Kidney (tissue), 14 donors: ENCODE data around the gene DCAF6. TPM values are rescaled to one million over a fixed set of nuclear protein-coding genes. Genes with fewer than 3 reads are reported as not detected.
A peak's percentile ranks its signal among the peaks of the same experiment; 100 is the strongest.

Experiments
- DNase-seq, 5 donors: peaks; one replicate each; pipeline ENCODE4 v3.0.0-alpha.2; 2013 to 2020
- FAIRE-seq: peaks from 2 replicates; lab custom pipeline; 2012; peaks lifted over from hg19 to GRCh38; lab: Jason Lieb, UNC
- H3K27ac ChIP-seq, 2 donors: one replicate each; pipeline ENCODE4 v1.7.0; 2013; ENCODE audit warnings: low read depth in 2 of 2, low read length in 2 of 2, inconsistent platforms in 1 of 2
- H3K27me3 ChIP-seq: one replicate; pipeline ENCODE4 v1.7.1; 2013; ENCODE audit warnings: low read length, inconsistent platforms; ENCODE audit not compliant: control insufficient read depth, insufficient read depth
- H3K36me3 ChIP-seq, 3 donors: one replicate each; pipeline versions ENCODE4 v1.7.0 to v1.7.1; 2013; ENCODE audit warnings: low read length in 3 of 3, control low read depth in 1 of 3, inconsistent platforms in 1 of 3; ENCODE audit not compliant: insufficient read depth in 3 of 3, control insufficient read depth in 2 of 3
- H3K4me1 ChIP-seq, 3 donors: one replicate each; pipeline versions ENCODE4 v1.7.0 to v1.7.1; 2013; ENCODE audit warnings: low read length in 3 of 3, inconsistent platforms in 1 of 3, low read depth in 1 of 3; ENCODE audit not compliant: control insufficient read depth in 2 of 3, insufficient read depth in 2 of 3
- H3K4me3 ChIP-seq, 3 donors: one replicate each; pipeline versions ENCODE4 v1.7.0 to v1.8.1; 2013; ENCODE audit warnings: low read length in 3 of 3, control low read depth in 1 of 3, inconsistent platforms in 1 of 3
- H3K9ac ChIP-seq, 3 donors: one replicate each; pipeline versions ENCODE4 v1.7.0 to v1.7.1; 2013; ENCODE audit warnings: low read length in 3 of 3, control low read depth in 1 of 3, inconsistent platforms in 1 of 3
- H3K9me3 ChIP-seq, 3 donors: one replicate each; pipeline versions ENCODE4 v1.7.0 to v1.7.1; 2013; ENCODE audit warnings: low read length in 3 of 3, control low read depth in 1 of 3, inconsistent platforms in 1 of 3; ENCODE audit not compliant: control insufficient read depth in 2 of 3, insufficient read depth in 1 of 3
- intact Hi-C: fragments of 100-400 bp; cut with DNase I; formaldehyde crosslinking; loops from one replicate; pipeline ENCODE4 v1.11.1; 2022
- polyA plus RNA-seq: library from polyadenylated mRNA; stranded (reverse); fragments of 350-450 nt; fragmentation: Illumina TruSeq; extraction: RNeasy Lipid Tissue Mini Kit (QIAGEN cat#74804); gene quantifications from one replicate; pipeline ENCODE4 v1.2.3, GENCODE V29; 2014; ENCODE audit warnings: low read depth, low replicate concordance; ENCODE audit not compliant: insufficient read depth
- total RNA-seq: library from RNA; stranded (reverse); fragmentation: NEBNext Ultra II Directional; extraction: Animal tissue kit (Norgen Biotek cat#: 25700); gene quantifications from one replicate; pipeline ENCODE4 v1.2.1, GENCODE V29; 2021
- TF ChIP-seq, protein P1 (sequence below): IDR thresholded peaks from 3 replicates; pipeline ENCODE4 v1.5.1; 2012; ENCODE audit warnings: mild to moderate bottlenecking, moderate library complexity, borderline replicate concordance; ENCODE audit not compliant: insufficient read depth; ENCODE audit errors: extremely low read depth
- donor health status: control.
- donor health status: control.
- donor health status: control.
- donor health status: control.
- donor health status: control.
- donor health status: DM: yes; HTN: yes; CAD: no.
- donor health status: Normal renal cell carcinoma (clear cell type).

Gene DCAF6
- total and polyA plus RNA-seq, 2 donors from 2014 or later, result 30.8 to 58.8 TPM

DNA sequence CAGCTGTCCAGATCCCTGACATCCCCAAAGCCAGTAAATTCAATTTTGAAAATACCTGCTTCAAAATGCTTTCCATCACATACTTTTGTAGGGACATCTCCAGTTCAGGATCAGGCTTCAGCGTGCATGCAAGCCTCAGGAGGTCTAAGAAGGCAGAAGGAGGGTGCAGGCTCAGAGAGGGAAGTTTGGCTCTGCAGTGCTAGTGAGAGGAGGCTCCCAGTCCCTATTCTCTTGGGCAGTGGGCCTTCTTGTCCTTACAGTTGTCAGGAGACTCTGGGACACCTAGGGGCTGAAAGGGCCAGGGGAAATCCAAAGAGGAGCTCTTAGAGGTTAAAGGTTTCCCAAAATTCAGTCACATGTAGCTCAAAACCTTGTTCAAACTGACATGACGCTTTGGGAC, 42.7 kb upstream of the DCAF6 start:
- no peaks in the 10 kb centered on the region for H3K27me3 ChIP-seq
- intact Hi-C loops, result no loop called here
- DNase-seq, result no peak
- TF ChIP-seq, protein P1, sequence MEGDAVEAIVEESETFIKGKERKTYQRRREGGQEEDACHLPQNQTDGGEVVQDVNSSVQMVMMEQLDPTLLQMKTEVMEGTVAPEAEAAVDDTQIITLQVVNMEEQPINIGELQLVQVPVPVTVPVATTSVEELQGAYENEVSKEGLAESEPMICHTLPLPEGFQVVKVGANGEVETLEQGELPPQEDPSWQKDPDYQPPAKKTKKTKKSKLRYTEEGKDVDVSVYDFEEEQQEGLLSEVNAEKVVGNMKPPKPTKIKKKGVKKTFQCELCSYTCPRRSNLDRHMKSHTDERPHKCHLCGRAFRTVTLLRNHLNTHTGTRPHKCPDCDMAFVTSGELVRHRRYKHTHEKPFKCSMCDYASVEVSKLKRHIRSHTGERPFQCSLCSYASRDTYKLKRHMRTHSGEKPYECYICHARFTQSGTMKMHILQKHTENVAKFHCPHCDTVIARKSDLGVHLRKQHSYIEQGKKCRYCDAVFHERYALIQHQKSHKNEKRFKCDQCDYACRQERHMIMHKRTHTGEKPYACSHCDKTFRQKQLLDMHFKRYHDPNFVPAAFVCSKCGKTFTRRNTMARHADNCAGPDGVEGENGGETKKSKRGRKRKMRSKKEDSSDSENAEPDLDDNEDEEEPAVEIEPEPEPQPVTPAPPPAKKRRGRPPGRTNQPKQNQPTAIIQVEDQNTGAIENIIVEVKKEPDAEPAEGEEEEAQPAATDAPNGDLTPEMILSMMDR, result no peak
- no peak overlapping the region for H3K27ac ChIP-seq
- H3K36me3 ChIP-seq, result no peaks in the 10 kb centered on the region
- no peak overlapping the region for H3K4me3 ChIP-seq
- FAIRE-seq, result no peak
- no peaks in the 10 kb centered on the region for H3K4me1 ChIP-seq
- no peak overlapping the region for H3K9ac ChIP-seq
- H3K9me3 ChIP-seq, result no peaks in the 10 kb centered on the region

- Histone ChIP-seq H3K9me3 (no peaks in the 10 kb centered on the region), H3K4me1 (no peaks in the 10 kb centered on the region), H3K36me3 (no peaks in the 10 kb centered on the region), H3K27ac (no peak overlapping the region), H3K9ac (no peak overlapping the region), H3K4me3 (no peak overlapping the region), H3K27me3 (no peaks in the 10 kb centered on the region)
- intact Hi-C loops, result no loop called here
- DNase-seq (no peak), FAIRE-seq (no peak)
- TF ChIP-seq, protein P1, result no peak
Observed at GRCh38 chr1:167898578-167899222, 37.8 kb upstream of the DCAF6 start.

GRCh38 chr1:167899253-167899681, 37.2 kb upstream of the DCAF6 start:
- no peak for FAIRE-seq
- Histone ChIP-seq H3K4me1 (no peaks in the 10 kb centered on the region), H3K4me3 (no peak overlapping the region), H3K9me3 (no peaks in the 10 kb centered on the region), H3K9ac (no peak overlapping the region), H3K36me3 (no peaks in the 10 kb centered on the region), H3K27me3 (no peaks in the 10 kb centered on the region), H3K27ac (no peak overlapping the region)
- intact Hi-C loops, result no loop called here
- peak in 1 of 5 donors; percentile 9 for DNase-seq
- TF ChIP-seq, protein P1, result no peak
